Stimulated activated CD4-positive, alpha-beta T cell treated with anti-CD3 and anti-CD28 coated beads, Interleukin-2, amount 100 ng/mL, for 4 hours (primary cell): ENCODE measurements around the gene ACOX3.
"Not testable (repeated sequence)": the region's sequence is repeated elsewhere in the genome, so short reads cannot be mapped to it uniquely, and the experiment has no call there.

Experiments used
- DNase-seq: peaks from one replicate; pipeline ENCODE4 v3.0.0-alpha.2; 2020; ENCODE audit warnings: low read depth

ACOX3 gene

DNA sequence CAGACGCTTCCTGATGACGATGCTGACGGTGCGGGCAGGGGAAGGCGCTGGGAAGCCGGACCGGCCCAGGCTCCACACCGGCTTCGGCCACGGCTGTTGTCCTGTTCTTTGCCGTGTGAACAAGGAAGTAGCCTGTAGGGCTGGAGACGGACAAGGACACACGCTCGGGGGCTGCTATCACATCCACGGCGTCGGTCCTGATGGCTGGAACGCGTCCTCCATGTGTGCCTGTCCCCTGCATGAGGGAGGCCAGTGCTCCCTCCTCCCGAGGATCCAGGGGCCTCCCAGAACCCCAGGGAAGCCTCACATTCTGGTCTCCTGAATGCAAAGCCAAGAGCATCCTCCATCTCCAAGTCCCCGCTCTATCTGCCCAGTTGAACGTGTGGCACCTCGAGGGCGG lies 53.8 kb downstream of the ACOX3 start:
- no peak for DNase-seq

DNA sequence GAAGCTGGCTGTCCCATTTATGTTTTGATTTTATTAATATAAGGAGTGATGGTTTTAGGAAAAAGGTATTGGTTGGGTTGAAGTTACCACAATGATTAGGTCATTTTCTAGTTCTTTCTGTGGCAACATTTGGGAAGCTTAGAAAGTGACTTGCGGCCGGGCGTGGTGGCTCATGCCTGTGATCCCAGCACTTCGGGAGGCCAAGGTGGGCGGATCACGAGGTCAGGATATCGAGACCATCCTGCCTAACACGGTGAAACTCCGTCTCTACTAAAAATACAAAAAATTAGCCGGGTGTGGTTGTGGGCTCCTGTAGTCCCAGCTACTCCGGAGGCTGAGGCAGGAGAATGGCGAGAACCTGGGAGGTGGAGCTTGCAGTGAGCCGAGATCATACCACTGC lies 54.4 kb downstream of the ACOX3 start:
- not testable (repeated sequence) for DNase-seq

- DNase-seq: no peak
These were observed 54.9 kb downstream of the ACOX3 start for GRCh38 chr4:8385611-8386010.

DNA sequence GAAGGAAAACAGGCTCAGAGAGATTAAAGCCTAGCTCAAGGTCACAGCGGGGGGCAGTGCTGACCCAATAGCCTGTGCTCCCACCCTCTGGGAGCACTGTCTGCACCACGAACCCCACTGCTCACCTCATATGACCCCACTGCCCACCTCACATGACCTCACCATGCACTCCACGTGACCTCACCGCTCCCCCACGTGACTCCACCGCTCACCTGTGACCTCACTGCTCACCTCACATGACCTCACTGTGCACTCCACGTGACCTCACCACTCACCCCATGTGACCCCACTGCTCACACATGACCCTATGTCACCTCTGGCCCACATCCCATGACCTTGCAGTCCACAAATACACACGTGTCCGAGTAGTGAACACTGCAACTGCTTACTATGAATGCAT lies 55.4 kb downstream of the ACOX3 start:
- no peak for DNase-seq

DNA sequence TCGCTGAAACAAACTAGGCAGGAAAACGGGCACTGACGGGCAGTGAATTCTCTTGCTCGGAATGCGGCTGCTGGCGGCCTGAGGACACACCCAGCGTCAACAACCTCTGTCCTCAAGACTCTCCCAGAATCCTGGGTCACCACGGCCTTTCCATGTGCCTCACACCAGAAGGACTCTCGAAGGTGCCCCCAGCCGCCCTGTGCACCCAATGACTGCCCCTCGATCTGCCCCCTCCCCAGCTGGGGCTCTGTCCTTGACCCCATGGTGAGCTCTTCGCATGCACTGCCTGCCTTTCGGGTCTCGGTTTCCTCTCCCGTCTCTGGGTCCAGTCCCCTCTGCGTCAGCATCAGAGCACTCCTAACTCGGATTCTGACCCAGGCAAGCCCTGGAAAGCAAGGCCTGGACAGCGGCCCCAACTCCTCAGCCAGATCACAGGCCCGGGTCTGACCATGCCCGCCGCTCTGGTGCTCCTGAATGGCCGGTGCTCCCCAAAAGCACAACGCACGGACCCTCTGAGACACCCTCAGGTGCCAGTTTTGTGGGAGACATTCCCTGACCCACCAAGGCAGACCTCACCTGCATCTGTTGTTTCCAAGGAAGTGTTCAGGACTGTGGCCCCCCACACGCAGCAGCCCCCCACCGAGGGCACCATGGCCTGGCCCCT lies 56.0 kb downstream of the ACOX3 start:
- no peak for DNase-seq

DNA sequence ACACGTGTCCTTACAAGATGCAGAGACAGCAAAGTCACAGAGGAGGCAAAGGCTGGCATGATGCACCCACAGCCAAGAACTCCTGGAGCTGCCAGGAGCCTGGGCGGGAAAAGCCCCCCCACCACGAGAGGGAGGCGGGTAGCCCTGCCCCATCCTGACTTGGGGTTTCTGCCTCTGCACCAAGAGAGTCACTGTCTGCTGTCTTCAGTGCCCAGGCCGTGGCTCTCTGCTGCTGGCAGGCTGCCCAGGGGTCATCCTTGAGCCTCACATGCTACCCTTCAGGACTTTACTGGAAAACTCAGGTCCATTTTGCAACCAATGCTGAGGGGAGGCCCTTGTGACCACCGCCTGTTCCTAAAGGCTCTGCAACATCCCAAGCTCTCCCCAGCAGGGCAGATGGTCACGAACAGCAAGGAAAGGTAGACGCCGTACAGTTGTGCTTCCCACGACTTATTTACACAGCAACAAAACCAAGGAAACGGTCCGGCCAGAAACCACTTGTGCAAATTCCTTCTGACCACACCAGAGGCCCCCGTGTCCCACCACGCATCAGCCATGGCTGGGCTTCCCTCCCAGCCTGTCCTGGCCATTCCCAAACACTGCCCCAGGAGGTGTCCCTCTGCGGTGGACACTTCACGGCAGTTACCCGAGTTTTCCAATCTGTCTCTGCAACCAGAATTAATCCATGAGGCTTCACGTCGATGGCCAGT lies 56.9 kb downstream of the ACOX3 start:
- no peak for DNase-seq

DNA sequence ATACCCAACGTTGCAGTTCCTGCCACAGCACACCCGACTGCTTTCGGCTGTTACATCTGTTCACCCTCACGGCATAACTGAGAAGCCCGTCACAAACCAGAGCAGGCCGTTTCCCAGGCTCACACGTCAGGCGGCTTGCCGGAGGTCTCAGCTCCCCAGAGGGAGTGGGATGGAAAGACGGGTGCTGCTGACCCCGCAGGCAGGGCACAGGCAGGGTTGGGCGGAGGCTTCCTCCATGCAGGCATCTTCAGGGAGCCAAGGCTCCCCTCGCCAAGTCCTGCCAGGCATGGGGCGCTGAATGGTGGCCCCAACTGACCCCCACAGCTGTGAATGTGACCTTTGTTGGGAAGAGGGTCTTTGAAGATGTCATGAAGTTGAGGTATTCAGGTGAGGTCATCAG lies 57.5 kb downstream of the ACOX3 start:
- no peak for DNase-seq

GRCh38 chr4:8381814-8382581 lies 58.5 kb downstream of the ACOX3 start:
- DNase-seq: no peak

- no peak for DNase-seq
These were observed 59.8 kb downstream of the ACOX3 start for GRCh38 chr4:8380511-8381415.

DNA sequence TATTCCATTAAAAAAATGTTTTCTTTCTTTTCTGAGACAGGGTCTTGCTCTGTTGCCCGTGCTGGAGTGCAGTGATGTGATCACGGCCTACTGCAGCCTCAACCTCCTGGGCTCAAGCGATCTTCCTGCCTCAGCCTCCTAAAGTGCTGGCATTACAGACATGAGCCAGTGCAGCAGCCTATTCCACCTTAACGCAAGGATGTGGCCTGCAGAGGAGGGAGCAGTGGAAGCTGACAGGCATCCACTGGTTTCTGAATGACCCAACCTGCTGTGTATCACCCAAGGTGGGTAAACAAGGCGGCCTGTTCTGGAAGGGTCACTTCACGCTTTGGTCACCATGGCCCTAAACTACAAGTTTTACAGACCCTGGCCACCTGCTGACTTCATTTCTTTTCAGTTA lies 60.8 kb downstream of the ACOX3 start:
- no peak for DNase-seq

GRCh38 chr4:8379281-8379680 lies 61.2 kb downstream of the ACOX3 start:
- DNase-seq: no peak

GRCh38 chr4:8378776-8379175 lies 61.7 kb downstream of the ACOX3 start:
- no peak for DNase-seq

DNA sequence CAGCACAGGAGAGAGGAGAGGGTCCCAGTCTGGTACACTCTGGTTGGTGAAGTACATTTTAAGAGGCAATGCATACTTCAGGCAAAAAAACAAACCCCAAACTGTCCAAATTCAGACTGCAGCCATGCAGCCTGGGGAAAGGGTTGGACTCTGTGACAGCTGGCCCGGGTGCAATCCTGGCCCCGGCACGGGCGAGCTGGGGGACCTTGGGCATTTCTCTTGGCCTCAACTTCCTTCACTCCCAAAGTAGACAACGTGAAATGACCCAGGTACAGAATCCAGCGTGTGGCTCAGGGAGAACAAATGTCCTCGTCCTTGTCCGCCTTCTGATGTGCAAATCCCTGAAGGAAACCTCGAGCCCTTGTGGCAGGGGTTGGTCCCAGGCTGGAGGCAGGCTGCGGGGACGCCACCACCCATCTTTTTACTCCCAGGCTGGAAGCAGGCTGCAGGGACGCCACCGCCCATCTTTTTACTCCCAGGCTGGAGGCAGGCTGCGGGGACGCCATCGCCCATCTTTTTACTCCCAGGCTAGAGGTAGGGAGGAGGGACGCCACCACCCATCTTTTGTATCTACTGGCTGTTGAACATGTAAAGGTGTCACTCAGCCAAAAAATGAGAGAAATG lies 62.3 kb downstream of the ACOX3 start:
- no peak for DNase-seq

- no peak for DNase-seq
These were observed 63.1 kb downstream of the ACOX3 start for GRCh38 chr4:8377103-8378075.

DNA sequence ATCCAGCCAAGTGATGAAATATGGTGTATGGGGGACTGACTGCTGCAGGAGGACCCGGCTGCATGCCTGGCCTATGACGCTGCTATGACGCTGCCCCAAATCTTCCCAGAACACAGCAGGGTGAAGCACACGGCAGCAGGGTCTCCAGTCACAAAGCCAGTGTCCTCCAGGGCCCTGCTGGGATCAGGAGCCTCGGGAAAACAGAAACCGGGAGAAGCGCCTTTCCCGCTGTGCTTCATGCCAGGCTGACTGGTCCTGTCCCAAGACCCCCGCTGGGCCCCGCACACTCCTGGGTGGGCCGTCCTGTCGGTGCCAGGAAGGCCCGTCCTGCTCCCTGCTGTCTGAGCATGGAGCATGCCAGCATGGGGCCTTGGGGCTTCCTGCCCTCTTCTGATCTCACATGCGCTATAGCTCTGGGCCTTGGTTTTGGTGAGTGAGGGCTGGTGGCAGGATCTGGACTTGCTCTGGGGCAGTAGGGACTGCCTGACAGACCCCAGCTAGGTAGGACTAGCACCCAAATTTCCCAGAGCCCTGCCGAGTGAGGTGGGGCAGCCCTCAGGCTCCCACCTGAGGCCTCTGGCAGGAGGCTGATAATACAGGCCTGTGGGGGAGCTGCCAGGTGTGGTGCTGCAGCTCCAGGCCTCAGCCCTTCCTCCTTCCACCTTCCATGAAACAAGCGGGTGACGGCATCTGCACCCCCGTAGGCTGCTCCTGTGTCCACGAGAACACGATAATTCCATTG lies 64.0 kb downstream of the ACOX3 start:
- DNase-seq: no peak

DNA sequence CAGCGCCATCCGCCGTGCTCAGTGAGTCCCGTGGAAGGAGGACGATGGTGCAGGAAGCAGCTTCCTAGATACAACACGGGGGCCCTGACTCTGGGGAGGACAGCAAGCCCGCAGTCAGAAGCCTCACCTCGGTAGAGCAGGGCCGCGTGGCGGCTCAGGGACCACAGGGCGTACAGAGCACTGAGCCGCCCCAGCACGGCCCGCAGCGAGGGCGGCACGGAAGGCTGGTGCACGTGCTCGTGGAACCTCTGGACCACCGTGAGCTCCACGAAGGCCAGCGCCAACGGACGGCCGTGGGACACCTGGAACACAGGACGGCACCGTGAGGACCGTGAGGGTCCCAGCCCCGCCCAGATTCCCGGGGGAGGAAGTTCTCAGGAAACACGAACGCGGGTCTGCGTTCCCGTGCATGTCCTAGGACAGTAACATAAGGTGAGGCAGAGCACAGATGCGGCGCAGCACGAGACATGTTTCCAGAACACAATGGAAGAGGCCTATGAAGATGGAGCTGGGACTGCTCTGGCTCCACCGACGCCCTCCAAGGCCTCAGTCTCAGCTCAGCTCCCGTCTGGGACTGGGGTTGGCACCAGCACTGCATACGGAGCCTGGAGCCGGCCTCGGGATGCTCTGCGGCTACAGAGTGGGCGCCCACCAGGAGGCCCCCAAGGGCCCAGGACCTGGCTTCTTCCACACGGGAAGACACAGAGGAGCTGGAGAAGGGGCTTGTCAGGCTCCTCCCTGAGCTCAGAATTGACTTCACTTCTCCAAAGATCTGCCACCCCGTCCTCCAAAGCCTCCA lies 65.5 kb downstream of the ACOX3 start:
- DNase-seq: no peak

DNA sequence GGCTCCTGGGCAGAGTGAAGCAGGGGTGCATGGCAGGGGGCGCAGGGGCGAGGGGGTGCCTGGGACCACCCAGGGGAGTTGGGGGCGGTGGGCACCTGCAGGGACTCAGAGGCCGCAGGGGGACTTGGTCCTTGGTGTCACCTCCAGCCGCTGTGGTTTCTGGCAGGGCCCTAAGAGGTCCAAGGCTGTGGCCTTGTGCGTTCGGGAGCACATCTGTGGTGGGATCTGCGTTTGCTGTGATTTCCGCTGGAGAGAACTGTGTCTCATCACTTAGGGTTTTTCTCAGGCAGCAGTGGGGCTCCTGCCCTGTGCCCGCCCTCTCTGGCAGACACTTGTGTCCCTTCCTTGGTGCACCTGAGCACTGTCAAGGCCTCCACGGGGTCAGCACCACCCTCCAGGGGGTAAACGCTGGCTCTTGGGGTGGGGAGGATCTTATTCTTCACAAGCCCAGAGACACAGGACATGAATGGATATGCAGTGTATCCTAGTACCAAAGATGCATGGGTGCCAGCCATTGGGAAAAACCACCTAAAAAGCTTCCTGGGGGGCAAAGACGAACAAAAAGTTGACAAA lies 66.5 kb downstream of the ACOX3 start:
- DNase-seq: no peak

DNA sequence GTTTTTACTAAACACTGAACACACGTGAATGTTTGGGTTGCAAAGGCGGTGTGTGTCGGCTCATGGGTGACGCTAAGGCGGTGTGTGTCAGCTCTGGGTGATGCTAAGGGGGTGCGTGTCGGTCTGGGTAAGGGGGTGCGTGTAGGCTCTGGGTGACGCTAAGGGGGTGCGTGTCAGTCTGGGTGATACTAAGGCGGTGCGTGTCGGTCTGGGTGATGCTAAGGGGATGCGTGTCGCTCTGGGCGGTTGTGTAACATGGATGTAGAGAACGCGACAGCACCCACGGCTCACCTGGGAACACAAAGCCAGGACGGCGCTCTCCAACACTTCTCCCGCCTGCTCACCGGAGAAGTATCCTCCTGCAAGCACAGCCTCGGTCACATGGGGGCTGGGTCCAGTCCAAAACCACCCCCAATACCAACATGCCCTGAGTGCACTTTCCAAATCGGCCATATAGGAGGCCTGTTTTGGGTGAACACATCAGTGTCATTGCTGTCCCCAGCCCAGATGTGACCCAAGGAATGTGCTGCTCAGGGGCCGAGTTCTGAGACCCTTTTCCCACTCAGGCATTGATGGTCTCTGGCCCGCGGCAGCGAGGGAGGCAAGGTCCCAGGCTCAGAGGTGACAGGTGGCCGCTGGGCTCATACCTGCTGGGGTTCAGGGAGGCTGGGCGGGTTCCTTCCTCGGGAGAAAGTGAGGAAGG lies 67.1 kb downstream of the ACOX3 start:
- no peak for DNase-seq
